Upper lobe of left lung (tissue), 4 donors: ENCODE measurements around the gene LAMA2.

Source experiments
- EP300 ChIP-seq, 4 donors: sonication (generic); formaldehyde crosslinking; IDR thresholded peaks; one replicate each; pipeline ENCODE4 v1.5.1; 2017; ENCODE audit warnings: antibody characterized with exemption in 4 of 4, control low read depth in 2 of 4
- POLR2A ChIP-seq, 4 donors: fragments of 450-650 bp; IDR thresholded peaks; one replicate each; pipeline ENCODE4 v1.5.1; 2016 to 2017; ENCODE audit warnings: antibody characterized with exemption in 4 of 4, mild to moderate bottlenecking in 2 of 4
- POLR2AphosphoS5 ChIP-seq, 2 donors: sonication (generic); formaldehyde crosslinking; IDR thresholded peaks; one replicate each; pipeline ENCODE4 v1.5.1; 2017; ENCODE audit warnings: antibody characterized with exemption in 2 of 2
- TF ChIP-seq, protein P1 (sequence below), 6 experiments: fragments of 450-650 bp in 4 of 6; fragments of 200-600 bp in 2 of 6; sonication (generic) in 2 of 6; IDR thresholded peaks; one replicate each; pipeline ENCODE4 v1.5.1; 2016 to 2019; ENCODE audit warnings: antibody characterized with exemption in 6 of 6

DNA sequence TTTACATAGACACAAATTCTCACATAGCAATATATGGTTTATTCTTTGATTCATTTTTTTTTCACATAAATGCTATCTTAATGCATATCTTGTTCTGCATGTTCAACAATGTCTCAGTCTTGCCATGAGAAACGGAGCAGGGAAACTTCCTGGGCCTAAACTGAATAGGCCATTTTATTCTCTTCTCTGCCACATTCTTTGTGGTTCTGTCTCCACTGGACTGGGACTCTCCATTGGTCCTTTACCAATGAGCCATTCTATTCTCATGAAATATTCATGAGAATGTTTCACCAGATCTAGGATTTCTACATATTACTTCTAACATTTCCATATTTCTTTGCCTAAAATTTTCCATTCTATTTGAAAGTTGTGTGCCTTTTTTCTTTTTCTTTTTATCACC lies 42.8 kb downstream of the LAMA2 start:
- TF ChIP-seq, protein P1, sequence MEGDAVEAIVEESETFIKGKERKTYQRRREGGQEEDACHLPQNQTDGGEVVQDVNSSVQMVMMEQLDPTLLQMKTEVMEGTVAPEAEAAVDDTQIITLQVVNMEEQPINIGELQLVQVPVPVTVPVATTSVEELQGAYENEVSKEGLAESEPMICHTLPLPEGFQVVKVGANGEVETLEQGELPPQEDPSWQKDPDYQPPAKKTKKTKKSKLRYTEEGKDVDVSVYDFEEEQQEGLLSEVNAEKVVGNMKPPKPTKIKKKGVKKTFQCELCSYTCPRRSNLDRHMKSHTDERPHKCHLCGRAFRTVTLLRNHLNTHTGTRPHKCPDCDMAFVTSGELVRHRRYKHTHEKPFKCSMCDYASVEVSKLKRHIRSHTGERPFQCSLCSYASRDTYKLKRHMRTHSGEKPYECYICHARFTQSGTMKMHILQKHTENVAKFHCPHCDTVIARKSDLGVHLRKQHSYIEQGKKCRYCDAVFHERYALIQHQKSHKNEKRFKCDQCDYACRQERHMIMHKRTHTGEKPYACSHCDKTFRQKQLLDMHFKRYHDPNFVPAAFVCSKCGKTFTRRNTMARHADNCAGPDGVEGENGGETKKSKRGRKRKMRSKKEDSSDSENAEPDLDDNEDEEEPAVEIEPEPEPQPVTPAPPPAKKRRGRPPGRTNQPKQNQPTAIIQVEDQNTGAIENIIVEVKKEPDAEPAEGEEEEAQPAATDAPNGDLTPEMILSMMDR (IDR thresholded peaks at IDR 0.05), result no peak
- TF ChIP-seq EP300 (IDR thresholded peaks at IDR 0.05), result no peak
- TF ChIP-seq POLR2A (IDR thresholded peaks at IDR 0.05), result no peak
- no peak for TF ChIP-seq POLR2AphosphoS5 (IDR thresholded peaks at IDR 0.05)
